GM19239 (cell line): Measurements from ENCODE around the gene FAM24A.
A peak's percentile ranks its signal among the peaks of the same experiment; 100 is the strongest.
"Not testable (repeated sequence)": the region's sequence is repeated elsewhere in the genome, so short reads cannot be mapped to it uniquely, and the experiment has no call there.

ENCODE experiments used
- DNase-seq: peaks from one replicate; pipeline ENCODE4 v3.0.0; 2011; ENCODE audit warnings: low spot score; ENCODE audit not compliant: insufficient read length
- FAIRE-seq: peaks from 2 replicates; lab custom pipeline; 2011; peaks lifted over from hg19 to GRCh38; lab: Jason Lieb, UNC

FAM24A gene, protein sequence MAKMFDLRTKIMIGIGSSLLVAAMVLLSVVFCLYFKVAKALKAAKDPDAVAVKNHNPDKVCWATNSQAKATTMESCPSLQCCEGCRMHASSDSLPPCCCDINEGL

DNA sequence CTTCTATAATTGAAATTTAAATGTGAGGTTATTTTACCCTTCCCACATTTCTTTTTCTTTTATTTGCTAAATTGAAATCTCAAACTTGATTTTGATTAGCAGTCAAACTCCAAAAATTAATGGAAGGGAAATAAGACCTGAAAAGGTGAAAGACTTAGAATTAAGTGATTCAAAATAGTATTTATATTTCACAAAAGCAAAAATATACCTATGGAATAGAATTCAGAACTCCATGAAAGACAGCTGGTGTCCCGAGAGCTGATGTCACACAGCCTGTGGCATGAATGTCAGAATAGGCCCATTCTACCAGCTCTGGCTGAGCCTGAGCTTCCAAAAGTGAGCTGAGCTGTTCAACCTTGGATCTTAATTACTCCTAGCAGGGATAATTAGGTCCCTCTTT, at the start of gene FAM24A:
Gene FAM24A, plus strand, starts transcription at position 301 of the 400 bp plus-strand sequence. CDS start 1,025 bp downstream, outside the sequence.
- FAIRE-seq (no peak), DNase-seq (no peak)

GRCh38 chr10:122861711-122862161, 48.7 kb upstream of the FAM24A start:
- FAIRE-seq (no peak), DNase-seq (no peak)

DNA sequence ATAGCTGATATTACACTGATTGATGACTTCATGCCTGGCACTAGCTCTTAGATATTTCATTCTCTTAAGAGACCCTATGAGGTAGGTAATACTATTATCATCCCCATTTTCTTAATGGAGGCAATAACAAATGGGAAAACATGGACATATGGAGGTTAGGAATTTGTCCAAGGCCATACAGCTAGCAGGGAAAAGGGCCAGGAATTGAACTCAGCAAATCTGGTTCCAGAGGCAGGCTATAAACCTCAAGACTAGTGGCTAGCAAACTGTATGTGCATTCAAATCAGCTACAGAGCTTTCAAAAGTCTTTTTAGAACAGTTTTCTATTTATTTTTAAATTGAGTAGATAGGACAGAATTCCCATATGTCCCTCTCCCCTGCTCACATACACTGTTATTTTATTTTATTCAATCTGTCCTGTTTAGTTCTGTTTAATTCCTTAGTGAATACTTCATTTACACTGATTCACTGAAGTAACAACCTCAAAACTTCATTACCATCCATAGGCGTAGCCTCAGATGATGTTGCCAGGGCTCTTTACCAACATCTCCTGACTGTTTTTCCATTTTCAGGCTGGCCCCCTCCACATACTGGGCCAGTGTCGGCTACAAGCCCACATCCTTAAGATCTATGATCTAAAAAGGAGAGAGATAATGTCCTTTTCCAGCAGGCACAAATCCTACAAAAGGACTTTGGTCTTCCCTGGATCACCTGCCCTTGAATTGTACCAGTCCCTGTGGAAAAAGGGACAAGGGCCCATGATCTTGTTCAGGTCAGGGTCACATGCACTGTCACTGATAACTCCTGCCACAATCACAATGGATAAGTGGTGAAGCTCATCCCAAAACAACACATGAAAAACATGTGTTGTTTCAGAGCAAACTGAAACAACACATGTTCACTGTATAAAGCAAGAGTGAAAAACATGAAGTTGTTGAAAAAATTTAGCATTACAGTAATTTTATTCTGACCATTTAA, 46.9 kb upstream of the FAM24A start:
- DNase-seq (no peak), FAIRE-seq (no peak)

DNA sequence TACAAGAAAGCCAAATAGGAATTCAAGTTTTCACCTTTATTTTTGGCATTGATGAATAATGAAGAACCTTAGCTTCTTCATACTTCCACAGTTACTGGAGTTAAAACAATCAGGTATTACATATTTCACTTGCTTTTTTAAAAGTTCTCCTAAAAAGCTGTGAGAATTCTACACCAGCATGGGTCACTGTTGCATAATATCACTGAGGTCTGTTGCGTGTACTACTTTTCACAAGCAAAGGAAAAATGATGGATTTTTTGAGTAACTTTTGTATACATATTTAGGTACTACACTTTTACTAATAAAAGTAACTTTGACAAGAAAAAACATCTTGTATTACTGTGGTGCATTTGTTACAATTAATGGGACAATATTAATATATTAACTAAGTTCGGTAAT, 46.2 kb upstream of the FAM24A start:
- DNase-seq (no peak), FAIRE-seq (no peak)

DNA sequence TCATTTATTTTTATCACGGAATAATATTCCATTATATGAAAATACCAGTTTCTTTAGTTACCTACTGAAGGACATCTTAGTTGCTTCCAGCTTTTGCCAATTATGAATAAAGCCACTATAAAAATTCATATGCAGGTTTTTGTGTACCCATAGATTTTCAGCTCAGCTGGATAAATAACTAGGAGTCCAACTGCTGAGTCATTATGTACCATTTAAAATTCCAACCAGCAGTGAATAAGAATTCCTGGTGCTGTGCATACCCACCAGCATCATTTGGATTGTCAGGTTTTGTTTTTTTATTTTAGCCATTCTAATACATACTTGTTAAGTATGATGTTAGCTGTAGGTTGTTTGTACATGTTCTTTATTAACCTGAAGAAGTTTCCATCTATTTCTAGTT, 45.5 kb upstream of the FAM24A start:
- FAIRE-seq = no peak

GRCh38 chr10:122866757-122867482, 43.5 kb upstream of the FAM24A start:
- FAIRE-seq, DNase-seq: not testable (repeated sequence)

More for the DNA sequence above, 45.5 kb upstream of the FAM24A start:
- DNase-seq = no peak

- DNase-seq, FAIRE-seq: not testable (repeated sequence)
Observed at GRCh38 chr10:122868768-122869167, 41.6 kb upstream of the FAM24A start.

DNA sequence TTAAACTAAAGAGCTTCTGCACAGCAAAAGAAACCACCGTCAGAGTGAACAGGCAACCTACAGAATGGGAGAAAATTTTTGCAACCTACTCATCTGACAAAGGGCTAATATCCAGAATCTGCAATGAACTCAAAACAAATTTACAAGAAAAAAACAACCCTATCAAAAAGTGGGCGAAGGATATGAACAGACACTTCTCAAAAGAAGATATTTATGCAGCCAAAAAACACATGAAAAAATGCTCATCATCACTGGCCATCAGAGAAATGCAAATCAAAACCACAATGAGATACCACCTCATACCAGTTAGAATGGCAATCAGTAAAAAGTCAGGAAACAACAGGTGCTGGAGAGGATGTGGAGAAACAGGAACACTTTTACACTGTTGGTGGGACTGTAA, 38.5 kb upstream of the FAM24A start:
- FAIRE-seq, DNase-seq: not testable (repeated sequence)

GRCh38 chr10:122875843-122876466, 34.5 kb upstream of the FAM24A start:
- FAIRE-seq (no peak), DNase-seq (no peak)

DNA sequence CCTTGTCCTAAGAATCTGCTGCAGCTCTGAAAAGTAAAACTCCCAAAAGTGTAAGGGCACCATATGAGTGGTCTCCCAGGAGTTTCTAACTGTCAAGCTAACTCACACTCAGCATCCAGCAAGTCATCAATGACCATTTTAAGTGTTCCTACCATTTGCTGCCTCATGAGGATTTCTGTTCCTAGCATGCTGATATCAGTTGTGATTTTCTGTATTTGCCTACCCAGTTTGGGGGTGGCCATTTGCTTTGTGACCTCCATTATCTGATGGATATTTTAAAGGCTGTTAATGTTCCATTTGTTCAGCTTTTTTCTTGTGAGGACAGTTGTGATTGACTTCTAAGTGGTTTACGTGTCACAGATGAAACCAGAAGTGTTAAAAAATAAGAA, 33.9 kb upstream of the FAM24A start:
- FAIRE-seq = no peak

DNA sequence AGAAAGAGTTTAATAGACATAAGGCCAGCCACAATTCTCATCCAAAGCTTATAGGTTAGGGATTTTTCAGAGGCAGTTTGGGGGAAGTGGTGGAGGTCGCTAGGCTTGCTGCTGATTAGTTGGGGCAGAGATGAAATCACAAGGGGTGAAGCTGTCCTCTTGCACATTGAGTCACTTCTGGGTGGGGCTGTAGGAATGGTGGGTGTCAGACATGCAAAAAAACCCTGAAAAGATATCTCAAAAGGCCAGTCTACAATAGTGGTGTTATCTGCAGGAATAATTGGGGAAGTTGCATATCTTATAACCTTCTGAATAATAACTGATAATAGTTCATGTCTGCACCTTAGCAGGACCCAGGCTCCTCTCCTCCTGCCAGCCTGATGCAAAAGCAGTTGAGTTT, 33.1 kb upstream of the FAM24A start:
- peak; percentile 18 for FAIRE-seq
- no peak for DNase-seq

More for the DNA sequence above, 33.9 kb upstream of the FAM24A start:
- DNase-seq = no peak

GRCh38 chr10:122878799-122879338, 31.5 kb upstream of the FAM24A start:
- DNase-seq (no peak), FAIRE-seq (no peak)

DNA sequence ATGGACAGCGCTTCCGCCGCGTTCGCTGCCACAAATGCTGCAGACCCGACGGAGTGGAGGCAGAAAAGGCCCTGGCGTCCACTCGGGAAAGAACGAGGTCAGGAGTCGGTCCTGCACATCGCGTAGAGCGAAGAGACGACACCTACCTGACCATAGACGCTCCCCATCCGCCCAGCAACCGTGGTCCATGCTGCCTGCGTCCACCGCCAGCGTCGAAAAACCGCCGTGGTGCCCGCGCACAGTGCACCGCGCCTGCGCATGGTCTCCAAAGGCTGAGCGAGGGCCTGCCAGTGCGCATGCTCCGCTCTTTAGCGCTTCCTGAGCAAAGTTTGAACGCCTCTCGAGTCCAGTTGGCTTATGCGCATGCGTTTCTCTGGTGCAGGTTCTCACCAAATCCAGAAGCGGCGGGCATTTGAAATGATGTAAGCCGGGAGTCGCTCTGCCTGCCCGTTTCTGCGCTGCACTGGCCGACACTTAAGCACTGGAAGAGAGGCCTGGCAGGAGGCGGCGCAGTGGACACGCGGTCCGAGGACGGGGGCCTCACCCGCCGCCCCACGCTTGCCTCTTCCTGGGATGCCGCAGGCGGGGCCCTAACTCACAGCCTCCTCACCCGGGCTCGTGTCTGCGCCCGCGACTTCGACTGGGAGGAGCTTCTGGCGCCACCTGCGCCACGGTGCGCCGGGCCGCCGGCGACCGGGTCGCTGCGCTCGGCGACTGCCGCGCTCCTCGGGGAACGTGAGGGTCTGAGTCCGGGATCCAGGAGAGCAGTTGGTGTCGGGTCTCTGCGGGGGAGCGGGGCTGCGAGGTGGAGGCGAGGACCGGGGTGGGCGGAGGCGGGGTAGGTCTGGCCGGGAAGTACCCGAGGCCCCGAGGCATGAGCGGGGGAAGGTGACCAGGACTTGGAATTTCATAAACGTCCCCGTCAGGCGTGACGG, 30.8 kb upstream of the FAM24A start, which contains the start of gene FAM24B:
Gene FAM24B, minus strand, starts transcription at position 243 of the 935 bp plus-strand sequence. CDS start 29,066 bp downstream, outside the sequence.
- DNase-seq (peak; percentile 75), FAIRE-seq (peak; percentile 97)

GRCh38 chr10:122882766-122883165, 27.6 kb upstream of the FAM24A start:
- no peak for DNase-seq
- no peak for FAIRE-seq

DNA sequence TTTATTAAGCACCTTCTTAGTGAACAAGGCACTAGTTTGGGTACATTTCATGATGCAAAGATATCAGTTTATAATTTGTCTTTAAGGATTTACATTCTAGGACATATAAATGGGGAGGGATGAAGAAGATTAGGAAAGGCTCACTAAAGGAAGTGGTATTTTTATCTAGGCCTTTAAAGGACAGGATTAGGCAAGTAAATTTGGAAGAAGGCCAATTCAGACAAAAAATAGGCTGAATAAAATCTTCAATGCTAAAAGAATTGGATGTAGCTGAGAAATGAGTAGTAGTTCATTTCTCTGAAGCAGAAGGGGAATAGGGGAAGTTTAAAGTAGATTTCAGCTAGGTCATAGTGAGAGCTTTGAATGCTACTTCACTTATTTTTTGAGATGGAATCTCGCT, 26.2 kb upstream of the FAM24A start:
- DNase-seq (no peak), FAIRE-seq (no peak)

DNA sequence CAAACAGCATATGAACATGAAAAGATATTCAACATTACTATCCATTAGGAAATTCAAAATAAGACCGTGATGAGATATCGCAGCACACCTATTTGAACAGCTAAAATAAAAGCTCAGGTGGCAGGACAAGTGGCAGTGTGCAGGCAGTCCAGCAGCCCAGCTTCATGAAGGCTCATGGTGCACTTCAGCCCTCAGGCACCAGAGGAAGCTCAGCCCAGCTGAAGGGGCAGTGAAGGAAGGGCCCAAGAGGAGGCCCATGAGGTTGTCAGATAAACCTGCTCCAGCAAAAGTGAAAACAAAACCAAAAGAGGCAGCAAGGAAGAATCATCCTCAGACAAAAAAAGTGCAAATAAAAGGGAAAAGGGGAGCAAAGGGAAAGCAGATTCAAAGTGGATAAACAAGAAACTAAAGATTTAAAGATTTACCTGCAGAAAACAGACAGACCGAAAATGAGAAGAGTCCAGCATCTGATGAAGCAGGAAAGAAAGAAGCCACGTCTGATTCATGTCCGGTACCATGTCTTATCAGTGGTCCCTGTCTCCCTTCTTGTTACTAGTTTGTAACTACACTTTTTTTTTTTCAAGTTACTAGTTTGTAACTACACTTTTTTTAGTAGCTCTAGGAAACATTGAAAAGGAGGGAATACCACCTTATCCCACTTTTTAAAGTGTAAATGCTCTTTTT, 16.0 kb upstream of the FAM24A start:
- FAIRE-seq = peak; percentile 60
- DNase-seq = no peak

GRCh38 chr10:122903861-122904260, 6.5 kb upstream of the FAM24A start:
- not testable (repeated sequence) for FAIRE-seq, DNase-seq

DNA sequence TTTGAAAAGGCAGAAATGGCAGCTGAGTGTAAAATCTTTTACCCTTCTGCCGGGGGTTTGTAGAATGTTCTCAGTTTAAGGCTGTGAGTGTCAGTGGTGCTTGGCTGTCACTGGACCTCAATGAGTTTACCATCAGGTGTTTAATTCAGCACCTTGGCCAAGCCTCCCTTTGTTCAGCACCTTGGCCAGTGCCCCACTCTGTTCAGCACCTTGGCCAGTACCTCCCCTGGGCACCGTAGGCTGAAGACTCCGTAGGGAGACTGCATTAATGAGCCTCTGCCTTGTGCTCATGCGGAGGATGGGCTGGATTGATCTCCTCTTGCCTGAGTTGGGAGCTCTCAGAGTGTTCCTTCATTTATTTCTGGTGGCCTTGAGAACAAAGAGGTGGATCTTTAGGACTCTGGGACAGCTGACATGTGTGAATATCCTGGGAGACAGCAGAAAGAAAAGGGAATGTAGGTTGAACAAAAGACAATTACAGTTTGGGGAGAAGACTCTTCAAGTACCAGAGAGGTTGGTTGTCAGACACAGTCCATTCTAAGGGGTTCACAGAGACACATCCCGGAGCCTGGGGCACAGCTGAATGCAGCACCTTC, 1.6 kb downstream of the FAM24A start:
- FAIRE-seq = no peak
- DNase-seq = peak; percentile 21
